HG02623 (cell line): ENCODE measurements around the gene CHST10.
A peak's percentile ranks its signal among the peaks of the same experiment; 100 is the strongest.
"Not testable (repeated sequence)": the region's sequence is repeated elsewhere in the genome, so short reads cannot be mapped to it uniquely, and the experiment has no call there.

Source experiments
- ATAC-seq: cut with Tn5 transposase; IDR thresholded peaks from one replicate; pipeline ENCODE4 v1.9.1; 2021; ENCODE audit warnings: moderate library complexity; ENCODE audit not compliant: unreplicated experiment

Gene CHST10

GRCh38 chr2:100416935-100417710 lies at the start of gene CHST10:
TSS of gene CHST10 (minus strand) at chr2:100417668. CDS start at chr2:100406675, 10,993 bp downstream.
- peak; percentile 88 for ATAC-seq

GRCh38 chr2:100460904-100461530 lies 43.5 kb upstream of the CHST10 start:
- ATAC-seq: no peak

- ATAC-seq: not testable (repeated sequence)
Observed at GRCh38 chr2:100456357-100456756, 38.9 kb upstream of the CHST10 start.

GRCh38 chr2:100453853-100454252 lies 36.4 kb upstream of the CHST10 start:
- peak; percentile 68 for ATAC-seq

- ATAC-seq: no peak
Observed at GRCh38 chr2:100451734-100452133, 34.3 kb upstream of the CHST10 start.

GRCh38 chr2:100451092-100451491 lies 33.6 kb upstream of the CHST10 start:
- no peak for ATAC-seq

GRCh38 chr2:100446696-100447095 lies 29.2 kb upstream of the CHST10 start:
- ATAC-seq: no peak

GRCh38 chr2:100437751-100438150 lies 20.3 kb upstream of the CHST10 start:
- no peak for ATAC-seq

GRCh38 chr2:100429726-100430125 lies 12.3 kb upstream of the CHST10 start:
- ATAC-seq: no peak

- ATAC-seq: no peak
Observed at GRCh38 chr2:100427627-100428258, 10.3 kb upstream of the CHST10 start.

GRCh38 chr2:100427111-100427510 lies 9.6 kb upstream of the CHST10 start:
- ATAC-seq: no peak

- ATAC-seq: no peak
Observed at GRCh38 chr2:100426384-100426720, 8.9 kb upstream of the CHST10 start.

- ATAC-seq: no peak
Observed at GRCh38 chr2:100425573-100426383, 8.3 kb upstream of the CHST10 start.

GRCh38 chr2:100425107-100425506 lies 7.6 kb upstream of the CHST10 start:
- no peak for ATAC-seq

GRCh38 chr2:100424277-100424875 lies 6.9 kb upstream of the CHST10 start:
- no peak for ATAC-seq

GRCh38 chr2:100423631-100424030 lies 6.2 kb upstream of the CHST10 start:
- ATAC-seq: no peak

GRCh38 chr2:100422320-100423055 lies 5.0 kb upstream of the CHST10 start:
- ATAC-seq: no peak

GRCh38 chr2:100419915-100420314 lies 2.4 kb upstream of the CHST10 start:
- ATAC-seq: no peak

- ATAC-seq: no peak
Observed at GRCh38 chr2:100418406-100418962, 1.0 kb upstream of the CHST10 start.

GRCh38 chr2:100417711-100418124 lies 250 bp upstream of the CHST10 start:
- ATAC-seq: no peak
